Activated T-cell treated with anti-CD3 and anti-CD28 coated beads for 4 hours (primary cell): Measurements from ENCODE around the gene NOD2.

Source experiments
- DNase-seq: peaks from one replicate; pipeline ENCODE4 v3.0.0-alpha.2; 2020

Gene NOD2

GRCh38 chr16:50692999-50693781 is at the start of gene NOD2:
Gene NOD2 (plus strand): TSS chr16:50693606. CDS start chr16:50699496, 5,890 bp downstream.
- DNase-seq, result no peak

DNA sequence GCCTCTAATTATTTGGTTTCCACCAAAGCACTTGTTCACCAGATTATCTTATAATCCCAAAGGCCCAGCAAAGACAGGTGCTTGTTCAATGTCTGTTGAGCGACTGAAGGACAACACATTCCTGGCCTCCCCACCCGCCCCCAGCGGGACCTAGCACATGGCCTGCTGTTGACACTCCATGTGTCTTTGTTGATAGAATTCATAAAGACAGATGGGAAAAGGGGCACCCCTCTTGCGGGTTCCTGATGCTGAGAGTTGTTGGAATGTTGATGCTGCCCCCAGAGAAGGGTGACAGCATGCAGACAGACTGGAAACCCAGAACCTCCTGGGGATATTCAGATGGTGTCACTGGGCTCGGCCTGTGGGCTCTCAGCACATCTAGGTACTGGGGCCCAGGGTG is 49.2 kb upstream of the NOD2 start:
- no peak for DNase-seq

DNA sequence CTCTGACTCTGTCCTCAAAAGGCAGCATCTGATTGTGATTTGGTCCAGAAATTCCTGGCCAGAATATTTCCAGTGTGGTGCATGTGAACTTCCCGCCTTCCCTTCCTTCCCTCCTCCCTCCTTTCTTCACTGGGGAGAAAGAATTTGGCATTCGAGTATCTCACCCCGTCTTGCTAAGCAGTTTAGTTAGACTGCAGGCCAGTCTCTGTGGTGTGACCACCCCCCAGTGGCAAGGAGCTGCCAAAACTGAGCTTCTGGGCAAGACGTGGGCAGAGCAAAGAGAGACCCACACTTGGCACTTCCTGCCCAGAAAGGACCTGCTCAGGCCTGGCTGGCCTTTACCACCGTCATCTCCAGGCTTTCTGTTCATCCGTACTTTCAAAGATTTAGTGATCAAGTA is 48.7 kb upstream of the NOD2 start:
- peak; percentile 15 for DNase-seq

- no peak for DNase-seq
These were observed 47.7 kb upstream of the NOD2 start for GRCh38 chr16:50645563-50646220.

GRCh38 chr16:50646345-50646744 is 47.1 kb upstream of the NOD2 start:
- DNase-seq, result no peak

- DNase-seq, result no peak
These were observed 41.5 kb upstream of the NOD2 start for GRCh38 chr16:50651835-50652438.

DNA sequence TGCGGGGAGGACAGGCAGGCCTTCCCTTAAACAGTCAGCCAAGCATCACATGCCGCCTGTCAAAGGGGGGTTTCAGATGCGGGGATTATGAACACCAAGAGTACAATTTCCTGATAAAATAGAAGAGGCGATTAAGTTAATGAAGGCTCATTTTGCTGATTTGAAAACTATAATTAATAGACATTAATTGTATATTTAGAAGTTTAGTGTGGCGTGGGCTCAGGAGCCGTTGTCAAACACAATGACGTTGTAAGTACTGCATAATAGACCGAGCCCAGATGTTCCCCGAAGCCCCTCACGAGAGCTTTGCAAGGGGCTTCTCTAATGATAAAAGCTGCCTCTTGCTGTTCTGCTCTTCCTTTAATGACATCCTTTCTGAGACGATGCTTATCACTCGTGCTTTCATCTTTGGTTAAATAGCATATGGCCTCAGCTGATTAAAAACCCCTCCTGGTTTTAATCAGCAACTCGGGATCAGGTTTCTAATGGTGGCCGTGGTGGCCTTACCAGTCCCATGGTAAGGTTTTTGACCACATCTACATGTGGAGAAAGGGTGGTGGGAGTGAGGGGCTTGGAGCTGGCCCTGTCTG is 40.5 kb upstream of the NOD2 start:
- DNase-seq, result no peak

GRCh38 chr16:50653633-50654519 is 39.5 kb upstream of the NOD2 start:
- DNase-seq, result no peak

DNA sequence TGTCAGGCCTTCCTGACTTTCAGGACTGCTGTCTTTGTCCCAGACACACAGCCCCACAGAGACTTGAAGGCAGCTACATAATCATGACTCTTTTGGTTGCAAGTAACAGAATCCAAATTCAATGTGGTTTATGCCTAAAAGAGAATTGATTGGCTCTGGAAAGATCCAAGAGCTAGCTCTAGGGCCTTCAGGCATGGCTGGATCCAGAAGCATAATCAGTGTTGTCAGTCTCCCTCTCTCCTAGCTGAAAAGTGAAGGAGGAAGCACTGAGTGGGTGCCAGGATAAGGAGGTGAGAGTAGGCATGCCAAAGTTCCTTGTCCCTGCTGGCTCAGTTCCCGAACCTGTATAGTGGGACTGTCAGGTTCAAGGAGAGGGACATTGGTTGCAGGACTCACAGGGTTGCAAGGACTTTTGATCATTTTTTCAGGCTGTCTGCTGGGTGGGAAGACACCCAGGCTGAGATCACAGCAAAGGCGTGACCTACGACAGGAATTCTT is 37.8 kb upstream of the NOD2 start:
- DNase-seq, result no peak

DNA sequence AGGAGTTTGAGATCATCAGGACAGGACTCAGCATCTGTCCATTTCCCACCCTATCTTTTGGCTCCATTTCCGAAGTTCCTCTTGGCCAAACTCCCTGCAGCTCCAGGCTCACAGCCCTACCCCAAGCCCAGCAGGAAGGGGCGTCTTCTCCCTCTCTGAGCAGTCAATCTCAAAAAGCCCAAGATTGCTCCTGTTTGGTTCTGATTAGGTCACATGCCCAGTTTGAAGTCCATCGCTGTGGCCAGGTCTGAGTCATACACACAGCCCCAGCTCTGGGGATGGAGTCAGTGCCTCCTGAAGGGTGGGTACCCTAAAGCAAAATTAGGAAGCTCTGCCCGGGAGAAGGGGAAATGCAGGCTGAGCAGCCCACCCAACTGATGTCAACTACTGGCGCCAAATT is 36.2 kb upstream of the NOD2 start:
- DNase-seq, result no peak

DNA sequence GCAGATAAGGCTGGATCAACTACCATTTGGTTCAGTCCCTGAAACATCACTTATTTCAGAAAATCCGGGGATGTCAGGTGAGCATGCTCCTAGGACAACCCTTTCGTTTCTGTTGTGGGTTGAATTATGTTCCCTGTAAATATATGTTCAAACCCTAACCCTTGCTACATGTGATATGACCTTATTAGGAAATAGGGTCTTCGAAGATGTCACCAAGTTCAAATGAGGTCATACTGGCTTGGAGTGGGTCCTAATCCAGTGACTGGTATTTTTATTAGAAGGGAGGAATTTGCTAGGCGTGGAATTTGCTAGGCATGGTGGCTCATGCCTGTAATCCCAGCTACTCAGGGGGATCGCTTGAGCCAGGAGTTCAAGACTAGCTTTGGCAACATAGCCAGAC is 33.6 kb upstream of the NOD2 start:
- no peak for DNase-seq

DNA sequence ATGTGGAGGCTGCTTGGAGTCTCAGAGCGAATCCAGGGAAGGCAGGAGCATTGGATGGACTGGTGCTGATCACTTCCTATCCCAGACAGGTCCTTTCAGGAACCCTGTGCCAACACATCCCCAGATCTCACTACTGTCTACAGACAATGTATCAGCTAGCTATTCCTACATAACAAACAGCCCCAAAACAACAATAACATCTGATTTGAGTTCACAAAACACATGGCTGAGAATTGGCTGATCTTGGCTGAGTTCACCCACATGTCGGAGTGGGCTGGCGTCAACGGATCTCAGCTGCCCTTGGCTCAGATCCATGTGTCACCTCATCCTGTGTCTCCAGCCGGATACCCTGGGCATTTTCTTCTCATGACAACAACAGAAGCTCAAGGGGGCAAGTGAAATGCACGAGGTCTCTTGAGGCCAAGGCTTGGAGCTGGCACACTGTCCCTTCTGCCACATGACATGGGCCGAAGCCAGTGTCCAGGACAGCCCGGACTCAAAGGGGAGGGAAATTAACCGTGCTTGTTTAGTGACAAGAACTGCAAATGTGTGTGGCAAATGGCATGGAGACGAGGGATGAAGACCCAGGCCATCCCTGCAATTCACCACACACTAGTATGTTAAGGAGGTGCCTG is 31.0 kb upstream of the NOD2 start:
- no peak for DNase-seq

DNA sequence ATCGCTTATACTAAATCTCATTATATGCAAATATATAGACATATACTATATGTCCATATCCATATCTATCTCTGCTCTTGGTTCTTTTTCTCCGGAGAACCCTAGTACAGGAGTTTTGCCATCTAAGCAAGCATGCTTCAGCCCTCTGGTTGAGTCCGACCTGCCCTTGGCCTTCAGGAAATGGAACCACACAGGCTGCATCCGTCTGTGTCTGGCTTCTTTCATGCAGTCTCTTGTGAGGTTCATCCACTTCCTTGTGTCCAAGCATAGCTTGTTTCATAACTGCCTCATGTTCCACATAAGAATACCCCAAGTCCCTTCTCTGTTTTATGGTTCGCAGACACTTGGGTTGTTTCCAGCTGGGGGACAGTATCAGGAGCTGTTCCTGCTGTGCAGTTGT is 29.1 kb upstream of the NOD2 start:
- DNase-seq, result no peak

DNA sequence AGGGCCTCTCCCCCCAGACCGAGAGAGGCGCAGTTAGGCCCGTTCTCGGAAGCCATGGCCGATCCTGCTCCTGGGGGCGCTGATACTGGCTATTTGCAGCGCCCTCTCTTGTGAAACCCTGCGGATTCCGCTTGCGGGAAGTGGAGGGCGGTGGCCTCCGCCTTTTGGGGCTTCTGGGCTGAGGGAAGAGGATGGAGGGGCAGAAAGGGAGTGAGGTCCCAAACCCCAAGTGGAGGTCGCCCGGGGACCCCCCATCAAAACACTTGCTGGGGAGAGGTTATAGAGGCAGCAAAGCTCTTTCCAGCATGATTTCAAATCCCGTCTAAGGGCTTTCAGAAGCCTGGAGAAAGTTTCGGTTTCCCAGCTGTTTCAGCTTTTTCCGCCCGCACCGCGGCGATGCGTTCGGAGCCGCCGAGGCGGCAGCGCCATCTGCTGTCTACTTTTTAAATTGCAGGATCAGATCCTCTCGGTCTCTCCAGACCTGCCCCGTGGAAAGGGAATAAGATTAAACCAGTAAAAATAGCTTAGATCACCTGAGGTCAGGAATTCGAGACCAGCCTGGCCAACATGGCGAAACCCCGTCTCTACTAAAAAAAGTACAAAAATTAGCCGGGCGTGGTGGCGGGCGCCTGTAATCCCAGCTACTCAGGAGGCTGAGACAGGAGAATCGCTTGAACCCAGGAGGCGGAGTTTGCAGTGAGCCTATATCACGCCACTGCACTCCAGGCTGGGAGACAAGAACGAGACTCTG is 28.1 kb upstream of the NOD2 start:
- DNase-seq, result peak; percentile 86

DNA sequence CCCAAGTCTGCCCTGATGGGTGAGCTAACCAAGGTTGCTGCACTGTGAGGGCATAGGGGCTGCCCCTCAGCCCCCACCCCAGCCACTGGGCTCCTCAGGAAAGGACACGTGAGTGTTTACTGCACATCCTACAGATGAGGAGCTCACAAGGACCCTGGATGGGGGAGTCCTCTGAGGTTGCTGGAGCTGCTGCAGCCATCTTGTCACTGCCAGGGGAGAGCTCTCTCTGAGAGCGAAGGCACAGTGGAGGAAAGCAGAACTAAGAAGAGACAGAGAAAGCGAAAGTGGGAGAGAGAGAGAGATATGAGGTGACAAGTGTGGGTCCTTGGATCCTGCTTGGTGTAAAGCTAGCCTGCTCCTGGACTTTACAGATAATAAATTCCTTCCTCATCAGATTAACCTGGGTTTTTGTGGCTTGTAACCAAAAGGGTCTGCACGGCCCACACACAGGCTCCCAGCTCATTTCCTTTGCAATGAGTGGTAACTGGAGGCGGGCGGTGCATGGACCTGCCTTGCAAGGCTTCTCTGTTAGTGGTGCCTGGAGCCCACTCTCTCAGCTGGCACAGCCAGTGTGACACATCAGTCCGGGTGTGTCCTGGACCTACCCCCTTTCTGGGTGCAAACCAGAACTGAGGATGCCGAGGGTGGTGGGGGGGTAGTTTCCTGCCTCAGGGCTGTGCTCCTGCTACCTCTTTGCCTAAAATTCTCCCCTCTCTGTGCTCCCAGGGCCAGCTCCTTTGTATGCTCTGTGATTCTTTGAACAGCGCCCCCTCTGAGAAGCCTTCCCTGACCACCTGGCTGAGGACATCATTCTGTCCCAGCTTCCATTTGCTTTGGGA is 26.5 kb upstream of the NOD2 start:
- DNase-seq, result peak; percentile 33

DNA sequence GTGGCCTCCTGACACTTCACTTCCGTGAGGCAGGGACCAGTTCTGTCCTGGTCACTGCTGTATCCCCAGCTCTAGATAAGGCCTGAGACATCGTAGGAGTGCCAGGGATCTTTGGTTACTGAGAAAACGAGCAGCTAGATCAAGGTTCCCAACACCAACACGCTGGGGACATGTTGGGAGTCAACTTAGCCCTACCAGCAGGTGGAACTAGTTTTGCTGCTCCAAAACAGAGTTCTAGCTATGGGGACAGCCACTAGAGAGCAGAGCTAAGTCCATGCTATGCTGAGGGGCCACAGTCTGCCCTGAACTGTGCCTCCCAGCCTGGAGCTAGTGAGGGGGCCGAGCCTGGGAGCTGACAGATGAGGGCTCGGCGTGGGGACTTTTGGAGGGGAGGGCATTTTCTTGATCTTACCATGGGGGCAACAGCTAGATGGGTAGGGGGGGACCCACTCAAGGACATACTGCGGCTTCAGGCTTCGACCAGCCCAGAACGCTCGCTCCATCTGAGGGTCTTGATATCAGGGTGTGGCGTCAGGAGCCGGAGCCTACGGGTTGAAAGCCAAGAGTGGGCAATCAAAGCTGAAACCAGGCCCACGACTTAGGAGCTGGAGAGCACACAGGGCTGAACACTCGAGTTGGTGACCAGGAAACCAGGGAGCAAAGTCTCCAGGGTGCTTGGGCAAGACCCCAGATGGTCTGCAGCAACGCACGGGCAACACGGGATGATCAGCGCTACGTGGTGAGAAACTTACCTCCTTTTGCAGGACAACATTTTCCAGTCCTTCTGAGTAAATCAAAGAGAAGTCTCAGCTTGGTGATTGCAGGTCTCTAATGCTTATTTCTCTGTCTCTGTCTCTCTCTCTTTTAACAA is 25.7 kb upstream of the NOD2 start:
- DNase-seq, result no peak

GRCh38 chr16:50668368-50669008 is 24.9 kb upstream of the NOD2 start:
- DNase-seq, result no peak

GRCh38 chr16:50669741-50670140 is 23.7 kb upstream of the NOD2 start:
- no peak for DNase-seq

DNA sequence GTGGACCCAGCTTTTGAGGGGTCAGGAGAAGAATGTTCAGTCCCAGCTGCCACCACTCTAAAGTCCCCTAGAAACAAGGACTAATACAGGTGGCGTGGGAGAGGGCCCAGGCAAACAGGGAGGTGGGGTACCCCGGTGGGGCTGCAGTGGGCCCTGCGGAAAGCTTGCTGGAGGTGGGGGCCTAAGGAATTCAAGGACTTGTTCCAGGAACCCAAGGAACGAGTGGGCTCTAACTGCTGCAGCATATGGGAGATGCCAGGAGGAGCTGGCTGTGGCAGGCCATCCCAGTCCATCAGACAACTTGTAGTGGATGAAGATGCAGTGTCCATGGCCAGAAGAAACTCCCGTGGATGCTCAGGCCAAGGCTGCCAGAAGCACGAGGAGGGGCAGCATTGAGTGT is 22.9 kb upstream of the NOD2 start:
- no peak for DNase-seq
